Measurements from ENCODE around the gene KCNJ6. TPM values are rescaled to one million over a fixed set of nuclear protein-coding genes. Genes with fewer than 3 reads are reported as not detected.

Gene KCNJ6
- total and polyA plus RNA-seq, 4 donors, result 0.01 TPM; not detected in 3

DNA sequence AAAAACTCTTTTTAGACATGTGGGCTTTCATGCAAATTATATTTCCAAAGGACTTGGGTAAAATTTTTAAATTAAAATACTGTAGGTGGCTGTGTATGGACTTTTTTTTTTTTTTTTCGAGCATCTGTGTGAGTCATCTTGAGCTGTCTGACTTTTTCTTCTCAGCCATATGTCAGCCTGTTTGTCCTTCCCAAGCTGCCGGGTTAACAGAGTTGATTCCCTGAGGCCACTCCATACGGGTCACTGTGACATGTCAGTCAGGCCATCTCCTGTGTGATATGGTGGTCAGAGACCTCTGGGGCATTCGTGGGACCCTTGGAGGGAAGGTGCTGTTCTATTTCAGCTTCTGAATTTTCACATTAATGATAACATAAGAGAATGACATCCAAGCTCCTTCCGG lies 148.3 kb downstream of the KCNJ6 start:
- no peak overlapping the region for H3K4me3 ChIP-seq (ENCODE audit: low read depth in 1 of 3, low read length in 3 of 3)
- H3K9me3 ChIP-seq (ENCODE audit: control insufficient read depth in 4 of 4, low read length in 3 of 4), result no peaks in the 10 kb centered on the region
- H3K27ac ChIP-seq (ENCODE audit: low read depth in 1 of 2, low read length in 2 of 2), result no peak overlapping the region
- H3K27me3 ChIP-seq (ENCODE audit: control insufficient read depth in 4 of 4, insufficient read depth in 4 of 4, low read length in 3 of 4), result peaks cover 0 to 14% (median 0%) of the 10 kb centered on the region in 4 donors
- TF ChIP-seq, protein P1, sequence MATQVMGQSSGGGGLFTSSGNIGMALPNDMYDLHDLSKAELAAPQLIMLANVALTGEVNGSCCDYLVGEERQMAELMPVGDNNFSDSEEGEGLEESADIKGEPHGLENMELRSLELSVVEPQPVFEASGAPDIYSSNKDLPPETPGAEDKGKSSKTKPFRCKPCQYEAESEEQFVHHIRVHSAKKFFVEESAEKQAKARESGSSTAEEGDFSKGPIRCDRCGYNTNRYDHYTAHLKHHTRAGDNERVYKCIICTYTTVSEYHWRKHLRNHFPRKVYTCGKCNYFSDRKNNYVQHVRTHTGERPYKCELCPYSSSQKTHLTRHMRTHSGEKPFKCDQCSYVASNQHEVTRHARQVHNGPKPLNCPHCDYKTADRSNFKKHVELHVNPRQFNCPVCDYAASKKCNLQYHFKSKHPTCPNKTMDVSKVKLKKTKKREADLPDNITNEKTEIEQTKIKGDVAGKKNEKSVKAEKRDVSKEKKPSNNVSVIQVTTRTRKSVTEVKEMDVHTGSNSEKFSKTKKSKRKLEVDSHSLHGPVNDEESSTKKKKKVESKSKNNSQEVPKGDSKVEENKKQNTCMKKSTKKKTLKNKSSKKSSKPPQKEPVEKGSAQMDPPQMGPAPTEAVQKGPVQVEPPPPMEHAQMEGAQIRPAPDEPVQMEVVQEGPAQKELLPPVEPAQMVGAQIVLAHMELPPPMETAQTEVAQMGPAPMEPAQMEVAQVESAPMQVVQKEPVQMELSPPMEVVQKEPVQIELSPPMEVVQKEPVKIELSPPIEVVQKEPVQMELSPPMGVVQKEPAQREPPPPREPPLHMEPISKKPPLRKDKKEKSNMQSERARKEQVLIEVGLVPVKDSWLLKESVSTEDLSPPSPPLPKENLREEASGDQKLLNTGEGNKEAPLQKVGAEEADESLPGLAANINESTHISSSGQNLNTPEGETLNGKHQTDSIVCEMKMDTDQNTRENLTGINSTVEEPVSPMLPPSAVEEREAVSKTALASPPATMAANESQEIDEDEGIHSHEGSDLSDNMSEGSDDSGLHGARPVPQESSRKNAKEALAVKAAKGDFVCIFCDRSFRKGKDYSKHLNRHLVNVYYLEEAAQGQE (IDR thresholded peaks at IDR 0.05), result no peak
- TF ChIP-seq EGR1 (IDR thresholded peaks at IDR 0.05; ENCODE audit: low read depth in 2 of 2) (no peak), GABPA (IDR thresholded peaks at IDR 0.05 in 1 of 2, conservative IDR thresholded peaks at IDR 0.05 in 1 of 2) (no peak), YY1 (IDR thresholded peaks at IDR 0.05) (no peak), RXRA (IDR thresholded peaks at IDR 0.05) (no peak), HNF4A (conservative IDR thresholded peaks at IDR 0.05) (no peak), TAF1 (conservative IDR thresholded peaks at IDR 0.05) (no peak)
- no peak for DNase-seq (ENCODE audit: low spot score)
- no peak overlapping the region for H3K9ac ChIP-seq (ENCODE audit: low read depth in 1 of 2, low read length in 2 of 2)
- H3K4me1 ChIP-seq (ENCODE audit: control insufficient read depth in 4 of 4, insufficient read depth in 4 of 4, low read length in 3 of 4), result no peaks in the 10 kb centered on the region
- H3K36me3 ChIP-seq (ENCODE audit: control insufficient read depth in 4 of 4, insufficient read depth in 3 of 4, low read depth in 1 of 4, low read length in 3 of 4), result no peaks in the 10 kb centered on the region
- WGBS, result 51% methylated on average over 5 of the region's 5 CpGs

DNA sequence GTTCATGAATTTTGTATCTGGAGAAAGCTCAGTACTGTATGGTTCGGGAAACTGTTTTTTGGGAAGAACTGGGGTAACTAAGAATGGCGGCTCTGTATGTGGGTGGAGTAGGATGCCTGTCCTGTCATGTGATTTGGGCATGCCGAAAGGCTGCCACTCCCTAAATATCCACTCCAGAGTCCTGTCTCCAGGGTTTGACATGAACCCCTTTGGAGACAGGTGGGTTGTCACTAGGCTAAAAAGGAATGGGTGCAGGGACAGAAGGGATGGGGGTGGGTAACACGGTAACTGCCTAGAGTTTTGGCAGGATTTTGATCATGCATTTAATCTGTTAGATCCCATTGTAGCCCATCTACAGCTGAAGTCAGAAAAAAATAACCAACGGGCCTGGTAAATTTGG lies 150.1 kb downstream of the KCNJ6 start:
- no peaks in the 10 kb centered on the region for H3K4me1 ChIP-seq (ENCODE audit: control insufficient read depth in 4 of 4, insufficient read depth in 4 of 4, low read length in 3 of 4)
- H3K27me3 ChIP-seq (ENCODE audit: control insufficient read depth in 4 of 4, insufficient read depth in 4 of 4, low read length in 3 of 4), result peaks cover 0 to 13% (median 0%) of the 10 kb centered on the region in 4 donors
- WGBS, result 79% methylated on average over 5 of the region's 5 CpGs
- H3K4me3 ChIP-seq (ENCODE audit: low read depth in 1 of 3, low read length in 3 of 3), result no peak overlapping the region
- H3K9ac ChIP-seq (ENCODE audit: low read depth in 1 of 2, low read length in 2 of 2), result no peak overlapping the region
- no peak for DNase-seq (ENCODE audit: low spot score)
- H3K9me3 ChIP-seq (ENCODE audit: control insufficient read depth in 4 of 4, low read length in 3 of 4), result no peaks in the 10 kb centered on the region
- no peaks in the 10 kb centered on the region for H3K36me3 ChIP-seq (ENCODE audit: control insufficient read depth in 4 of 4, insufficient read depth in 3 of 4, low read depth in 1 of 4, low read length in 3 of 4)
- TF ChIP-seq GABPA (IDR thresholded peaks at IDR 0.05 in 1 of 2, conservative IDR thresholded peaks at IDR 0.05 in 1 of 2) (no peak), TAF1 (conservative IDR thresholded peaks at IDR 0.05) (no peak), HNF4A (conservative IDR thresholded peaks at IDR 0.05) (no peak), EGR1 (IDR thresholded peaks at IDR 0.05; ENCODE audit: low read depth in 2 of 2) (no peak), RAD21 (IDR thresholded peaks at IDR 0.05) (no peak), FOXA1 (IDR thresholded peaks at IDR 0.05) (no peak), HNF4G (IDR thresholded peaks at IDR 0.05) (no peak), MAX (IDR thresholded peaks at IDR 0.05) (no peak), RXRA (IDR thresholded peaks at IDR 0.05) (no peak), FOXA2 (IDR thresholded peaks at IDR 0.05) (no peak), JUND (IDR thresholded peaks at IDR 0.05) (no peak), NR2F2 (IDR thresholded peaks at IDR 0.05) (no peak), CTCF (IDR thresholded peaks at IDR 0.05; ENCODE audit: low read depth, low read length, missing input control) (no peak), YY1 (IDR thresholded peaks at IDR 0.05) (no peak), SP1 (IDR thresholded peaks at IDR 0.05) (no peak)
- TF ChIP-seq, protein P2, sequence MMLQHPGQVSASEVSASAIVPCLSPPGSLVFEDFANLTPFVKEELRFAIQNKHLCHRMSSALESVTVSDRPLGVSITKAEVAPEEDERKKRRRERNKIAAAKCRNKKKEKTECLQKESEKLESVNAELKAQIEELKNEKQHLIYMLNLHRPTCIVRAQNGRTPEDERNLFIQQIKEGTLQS (IDR thresholded peaks at IDR 0.05), result no peak
- TF ChIP-seq, protein P1 (IDR thresholded peaks at IDR 0.05), result no peak
- TF ChIP-seq, protein P3, sequence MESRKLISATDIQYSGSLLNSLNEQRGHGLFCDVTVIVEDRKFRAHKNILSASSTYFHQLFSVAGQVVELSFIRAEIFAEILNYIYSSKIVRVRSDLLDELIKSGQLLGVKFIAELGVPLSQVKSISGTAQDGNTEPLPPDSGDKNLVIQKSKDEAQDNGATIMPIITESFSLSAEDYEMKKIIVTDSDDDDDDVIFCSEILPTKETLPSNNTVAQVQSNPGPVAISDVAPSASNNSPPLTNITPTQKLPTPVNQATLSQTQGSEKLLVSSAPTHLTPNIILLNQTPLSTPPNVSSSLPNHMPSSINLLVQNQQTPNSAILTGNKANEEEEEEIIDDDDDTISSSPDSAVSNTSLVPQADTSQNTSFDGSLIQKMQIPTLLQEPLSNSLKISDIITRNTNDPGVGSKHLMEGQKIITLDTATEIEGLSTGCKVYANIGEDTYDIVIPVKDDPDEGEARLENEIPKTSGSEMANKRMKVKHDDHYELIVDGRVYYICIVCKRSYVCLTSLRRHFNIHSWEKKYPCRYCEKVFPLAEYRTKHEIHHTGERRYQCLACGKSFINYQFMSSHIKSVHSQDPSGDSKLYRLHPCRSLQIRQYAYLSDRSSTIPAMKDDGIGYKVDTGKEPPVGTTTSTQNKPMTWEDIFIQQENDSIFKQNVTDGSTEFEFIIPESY (IDR thresholded peaks at IDR 0.05), result no peak
- H3K27ac ChIP-seq (ENCODE audit: low read depth in 1 of 2, low read length in 2 of 2), result no peak overlapping the region

All from liver (tissue), 9 donors.